Measurements from ENCODE around the gene NIPBL. TPM values are rescaled to one million over a fixed set of nuclear protein-coding genes. Genes with fewer than 3 reads are reported as not detected.

Gene NIPBL
- total and polyA plus RNA-seq, 10 of the 15 experiments (the other 5 are each of a cell fraction or from before 2014, with no cell fraction given): 10.4 to 50.4 (median 20.2) TPM

- no peak for TF ChIP-seq IRF4 (IDR thresholded peaks at IDR 0.05; ENCODE audit: low read depth, low read length)
- TF ChIP-seq PKNOX1 (IDR thresholded peaks at IDR 0.05): peak; percentile 56; the same call in 1 of the 2 replicates
- 0 out of 2 replicates have a peak, but pooled peaks have one; percentile 30 for TF ChIP-seq GABPA (IDR thresholded peaks at IDR 0.05; ENCODE audit: low read depth)
These were observed 1.3 kb downstream of the NIPBL start (continued) for GRCh38 chr5:36877667-36878391.

- H3K9ac ChIP-seq (ENCODE audit: control insufficient read depth, insufficient read depth, low read length): peak overlapping the region; percentile 87
- SMC1A ChIA-PET (ENCODE audit: uncharacterized antibody, unreplicated experiment): interaction anchor here (1.5 to 1.9 kb wide), 2 partner anchors 60 to 155 kb away, joined by 3 to 10 read pairs; no protein-coding TSS in a partner anchor
- no TSS peak for BruUV-seq (replicated peaks)
- no peaks in the 10 kb centered on the region for H4K20me1 ChIP-seq (ENCODE audit: control insufficient read depth, insufficient read depth)
- CTCF ChIA-PET: interaction anchor here (1.8 kb wide), 1 partner anchor 154 kb away, joined by 4 read pairs; no protein-coding TSS in a partner anchor
- ATAC-seq (no peak), FAIRE-seq (no peak), DNase-seq (ENCODE audit: low read depth, low spot score) (no peak)
- H3K27ac ChIP-seq (ENCODE audit: control insufficient read depth, insufficient read depth): peak overlapping the region; percentile 1
- peaks cover 3% of the 10 kb centered on the region; the same call in 1 of the 2 replicates for H3K4me1 ChIP-seq (ENCODE audit: control insufficient read depth, insufficient read depth, low read length)
- intact Hi-C loops (cut with micrococcal nuclease; ENCODE audit: unreplicated experiment) (loop anchor here (5.0 to 10.0 kb wide), 4 partner anchors 129 to 724 kb away; partner anchors contain the start of genes LMBRD2, NUP155, SKP2 and WDR70), in situ Hi-C loops (cut with MboI) (no loop called here)
- no peak overlapping the region for H2AFZ ChIP-seq (ENCODE audit: control insufficient read depth, low read depth, low read length)
- no peaks in the 10 kb centered on the region for H3K36me3 ChIP-seq (ENCODE audit: control insufficient read depth in 2 of 2, insufficient read depth in 2 of 2, low read length in 1 of 2)
- under 1% methylated on average over 16 of the region's 16 CpGs for WGBS (ENCODE audit: insufficient coverage, insufficient replicate concordance, low lambda C conversion rate, missing lambda C conversion rate)
- peak overlapping the region; percentile 95 for H3K4me3 ChIP-seq
- H3K79me2 ChIP-seq (ENCODE audit: control insufficient read depth, insufficient read depth, low read length): peaks cover 98% of the 10 kb centered on the region
- no peaks in the 10 kb centered on the region for H3K9me3 ChIP-seq (replicated peaks; ENCODE audit: control insufficient read depth, insufficient read depth, low read length)
- H3K4me2 ChIP-seq (ENCODE audit: control insufficient read depth, insufficient read depth): peak overlapping the region; percentile 56
- no peaks in the 10 kb centered on the region for H3K27me3 ChIP-seq (replicated peaks in 1 of 2; ENCODE audit: control insufficient read depth in 2 of 2, insufficient read depth in 2 of 2, low read length in 1 of 2)
- 0 out of 2 replicates have a peak, but pooled peaks have one; percentile 35 for TF ChIP-seq MXI1 (IDR thresholded peaks at IDR 0.05; ENCODE audit: low read depth, low read length)
- peak; percentile 16; the same call in 1 of the 2 replicates for TF ChIP-seq ATF2 (IDR thresholded peaks at IDR 0.05; ENCODE audit: low read length)
- TF ChIP-seq NKRF (conservative IDR thresholded peaks at IDR 0.05): no peak
- TF ChIP-seq IKZF2 (IDR thresholded peaks at IDR 0.05): 0 out of 4 replicates have a peak, but pooled peaks of 1 of the 2 experiments have one; percentile 19
- RAD21 ChIA-PET (ENCODE audit: unreplicated experiment): interaction anchor here (1.3 to 5.2 kb wide), 3 partner anchors 67 to 158 kb away, joined by 3 to 35 read pairs (median 4); no protein-coding TSS in a partner anchor
- POLR2A ChIA-PET: interaction anchor here (0.6 to 2.9 kb wide), 4 partner anchors 9 to 860 kb away, joined by 3 to 24 read pairs (median 4); no protein-coding TSS in a partner anchor
These were observed 2.0 kb downstream of the NIPBL start for GRCh38 chr5:36878392-36879082.
